GM12801 (cell line): ENCODE measurements around the gene SIAH3.

Experiments used
- TF ChIP-seq, protein P1 (sequence below): IDR thresholded peaks from one replicate; pipeline ENCODE4 v1.5.1; 2011; ENCODE audit warnings: control low read depth; ENCODE audit not compliant: insufficient read length; ENCODE audit errors: extremely low read depth

Gene SIAH3

DNA sequence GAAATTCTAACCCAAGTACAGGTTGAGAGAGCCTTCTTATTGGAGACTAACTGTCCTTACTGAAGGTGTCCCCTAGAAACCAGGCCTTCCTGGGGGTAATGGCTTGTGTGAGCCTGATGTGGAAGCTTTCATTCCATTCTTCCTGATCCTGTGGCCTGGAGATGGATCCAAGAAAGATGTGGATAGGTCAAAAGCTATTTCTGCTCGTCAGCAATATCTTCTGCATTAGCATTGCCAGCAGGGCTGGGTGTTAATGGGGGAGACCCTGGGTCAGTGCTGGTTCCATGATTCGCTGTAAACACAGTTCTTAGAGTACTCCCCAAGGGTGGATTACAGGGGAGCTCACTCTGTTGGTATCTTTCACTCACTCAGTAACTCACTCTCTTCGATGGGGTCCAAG is 106.6 kb downstream of the SIAH3 start:
- TF ChIP-seq, protein P1, sequence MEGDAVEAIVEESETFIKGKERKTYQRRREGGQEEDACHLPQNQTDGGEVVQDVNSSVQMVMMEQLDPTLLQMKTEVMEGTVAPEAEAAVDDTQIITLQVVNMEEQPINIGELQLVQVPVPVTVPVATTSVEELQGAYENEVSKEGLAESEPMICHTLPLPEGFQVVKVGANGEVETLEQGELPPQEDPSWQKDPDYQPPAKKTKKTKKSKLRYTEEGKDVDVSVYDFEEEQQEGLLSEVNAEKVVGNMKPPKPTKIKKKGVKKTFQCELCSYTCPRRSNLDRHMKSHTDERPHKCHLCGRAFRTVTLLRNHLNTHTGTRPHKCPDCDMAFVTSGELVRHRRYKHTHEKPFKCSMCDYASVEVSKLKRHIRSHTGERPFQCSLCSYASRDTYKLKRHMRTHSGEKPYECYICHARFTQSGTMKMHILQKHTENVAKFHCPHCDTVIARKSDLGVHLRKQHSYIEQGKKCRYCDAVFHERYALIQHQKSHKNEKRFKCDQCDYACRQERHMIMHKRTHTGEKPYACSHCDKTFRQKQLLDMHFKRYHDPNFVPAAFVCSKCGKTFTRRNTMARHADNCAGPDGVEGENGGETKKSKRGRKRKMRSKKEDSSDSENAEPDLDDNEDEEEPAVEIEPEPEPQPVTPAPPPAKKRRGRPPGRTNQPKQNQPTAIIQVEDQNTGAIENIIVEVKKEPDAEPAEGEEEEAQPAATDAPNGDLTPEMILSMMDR = no peak

DNA sequence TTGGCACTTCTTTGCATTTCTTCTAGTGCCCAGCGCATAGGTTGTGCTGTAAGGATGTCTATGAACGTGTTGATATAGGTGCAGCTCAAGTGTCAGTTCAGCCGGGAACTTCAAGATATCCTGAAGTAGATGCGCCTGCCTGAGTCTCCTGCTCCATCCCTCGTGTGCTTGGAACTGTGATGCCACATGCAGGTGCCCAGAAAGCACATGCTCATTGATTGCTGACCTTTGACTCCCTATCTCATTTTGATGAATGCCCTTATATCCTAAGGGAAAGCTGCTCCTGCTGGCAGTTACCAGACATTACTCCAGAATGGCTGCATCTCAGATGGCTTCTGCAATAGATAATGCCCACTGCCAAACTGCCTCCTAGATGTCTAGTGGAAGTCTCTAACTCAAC is 108.6 kb downstream of the SIAH3 start:
- TF ChIP-seq, protein P1 = no peak

DNA sequence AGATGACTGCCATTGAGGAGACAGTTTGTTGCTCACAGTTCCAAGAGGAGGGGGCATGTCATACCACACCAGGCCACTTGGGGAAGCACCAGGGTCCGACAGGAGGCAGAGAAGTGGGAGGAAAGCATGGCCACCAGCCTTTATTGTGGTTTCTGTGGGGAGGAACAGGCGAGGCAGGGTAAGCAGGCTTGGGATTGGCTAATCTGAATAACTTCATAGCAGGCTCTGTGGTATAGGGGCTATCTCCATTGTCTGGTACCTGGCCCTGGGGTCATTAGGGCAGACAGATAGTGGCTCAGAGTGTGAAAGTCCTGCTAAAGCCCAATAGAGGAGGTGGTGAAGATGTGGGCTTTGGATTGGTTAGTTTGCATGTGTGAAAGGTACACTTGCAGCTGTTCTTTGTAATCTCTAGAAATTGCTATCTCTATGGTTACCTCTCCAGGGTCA is 114.0 kb downstream of the SIAH3 start:
- TF ChIP-seq, protein P1 = no peak

DNA sequence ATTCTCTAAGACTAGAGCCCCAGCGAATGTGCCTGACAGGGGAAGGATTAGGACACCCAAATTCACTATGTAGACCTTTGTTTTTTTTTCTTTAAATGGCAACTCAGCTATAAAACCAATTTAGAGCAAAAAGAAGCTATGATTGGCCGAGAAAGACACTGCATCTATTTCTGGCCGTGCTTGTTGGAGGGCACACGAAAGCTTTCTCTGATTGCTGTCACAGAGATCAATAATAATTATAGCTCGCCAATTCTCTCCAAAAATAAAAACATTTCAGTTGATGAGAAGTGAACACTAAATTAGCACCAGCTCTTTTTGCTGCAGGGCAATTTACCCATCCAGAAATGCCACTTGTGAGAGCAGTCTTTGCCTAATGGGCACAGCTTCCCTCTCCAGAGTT is 118.2 kb downstream of the SIAH3 start:
- TF ChIP-seq, protein P1 = no peak

DNA sequence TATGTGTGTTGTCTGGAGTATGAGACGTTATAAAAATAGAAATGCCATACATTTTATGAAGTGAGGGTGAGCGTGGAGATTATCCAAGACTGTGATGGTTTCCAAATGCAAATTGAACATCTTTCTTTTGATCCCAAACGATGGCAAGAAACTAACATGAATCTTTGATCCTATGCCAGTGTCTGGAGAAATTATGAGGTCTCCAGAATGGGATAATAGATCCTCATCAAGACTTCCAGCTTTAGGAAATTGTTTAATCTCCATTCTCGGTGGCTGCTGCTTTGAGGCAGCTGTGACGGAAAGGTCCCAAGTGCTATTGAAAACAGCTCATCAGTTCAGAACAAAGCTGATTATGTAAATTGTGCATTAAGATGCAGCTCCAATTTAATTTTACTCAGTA is 118.6 kb downstream of the SIAH3 start:
- TF ChIP-seq, protein P1 = no peak

DNA sequence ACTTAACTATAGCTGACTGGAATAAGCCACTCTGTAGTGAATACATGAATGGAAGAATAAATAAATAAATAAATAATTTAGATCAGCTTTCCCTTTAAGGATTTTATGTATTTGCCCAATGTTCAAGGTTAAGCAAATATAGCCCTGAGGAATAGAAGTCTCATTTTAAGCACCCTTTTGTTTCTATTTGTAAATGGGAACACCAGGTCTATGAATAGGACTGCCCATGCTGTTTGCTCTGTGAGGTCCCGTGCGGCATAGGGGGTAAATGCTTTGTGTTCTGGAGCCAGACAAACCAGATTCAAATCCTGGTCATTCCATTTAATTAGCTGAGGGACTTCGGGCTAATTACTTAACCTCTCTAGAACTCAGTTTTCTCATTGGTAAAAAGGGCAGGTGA is 120.1 kb downstream of the SIAH3 start:
- TF ChIP-seq, protein P1 = no peak

DNA sequence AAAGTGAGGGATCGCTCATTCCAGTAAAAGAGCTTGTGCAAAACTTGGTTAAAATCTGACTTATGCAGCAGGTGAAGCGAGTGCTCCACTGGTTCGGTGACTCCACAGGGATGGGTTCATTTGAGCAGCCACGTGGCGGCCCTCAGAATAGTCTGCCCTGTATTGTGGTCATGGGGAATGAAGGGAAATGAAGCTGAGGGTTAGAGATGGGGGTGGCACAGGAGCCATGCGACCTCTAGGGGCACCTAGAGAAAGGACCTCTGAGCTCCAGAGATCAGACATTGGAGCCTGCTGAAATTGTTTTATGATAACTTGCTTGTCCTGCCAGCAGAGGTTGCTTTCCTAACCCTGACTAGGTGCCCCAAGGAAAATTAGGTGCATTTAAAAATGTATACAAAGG is 122.8 kb downstream of the SIAH3 start:
- TF ChIP-seq, protein P1 = no peak
